ENCODE measurements around the gene CSMD2. TPM values are rescaled to one million over a fixed set of nuclear protein-coding genes. Genes with fewer than 3 reads are reported as not detected.

Gene CSMD2
- polyA plus RNA-seq, 1 of the 3 experiments (the other 2 are of a cell fraction) = not detected

GRCh38 chr1:33979341-33979740, 185.7 kb downstream of the CSMD2 start:
- H3K27ac ChIP-seq (ENCODE audit: low read depth in 2 of 2, low read length in 1 of 2) = no peak overlapping the region
- no peaks in the 10 kb centered on the region for H3K4me1 ChIP-seq (ENCODE audit: control insufficient read depth in 1 of 2, insufficient read depth in 2 of 2, low read depth in 1 of 2, low read length in 1 of 2)
- H3K27me3 ChIP-seq (ENCODE audit: insufficient read depth) = no peaks in the 10 kb centered on the region
- WGBS (ENCODE audit: low lambda C conversion rate) = 48% methylated on average over 3 of the region's 4 CpGs
- TF ChIP-seq, protein P1, sequence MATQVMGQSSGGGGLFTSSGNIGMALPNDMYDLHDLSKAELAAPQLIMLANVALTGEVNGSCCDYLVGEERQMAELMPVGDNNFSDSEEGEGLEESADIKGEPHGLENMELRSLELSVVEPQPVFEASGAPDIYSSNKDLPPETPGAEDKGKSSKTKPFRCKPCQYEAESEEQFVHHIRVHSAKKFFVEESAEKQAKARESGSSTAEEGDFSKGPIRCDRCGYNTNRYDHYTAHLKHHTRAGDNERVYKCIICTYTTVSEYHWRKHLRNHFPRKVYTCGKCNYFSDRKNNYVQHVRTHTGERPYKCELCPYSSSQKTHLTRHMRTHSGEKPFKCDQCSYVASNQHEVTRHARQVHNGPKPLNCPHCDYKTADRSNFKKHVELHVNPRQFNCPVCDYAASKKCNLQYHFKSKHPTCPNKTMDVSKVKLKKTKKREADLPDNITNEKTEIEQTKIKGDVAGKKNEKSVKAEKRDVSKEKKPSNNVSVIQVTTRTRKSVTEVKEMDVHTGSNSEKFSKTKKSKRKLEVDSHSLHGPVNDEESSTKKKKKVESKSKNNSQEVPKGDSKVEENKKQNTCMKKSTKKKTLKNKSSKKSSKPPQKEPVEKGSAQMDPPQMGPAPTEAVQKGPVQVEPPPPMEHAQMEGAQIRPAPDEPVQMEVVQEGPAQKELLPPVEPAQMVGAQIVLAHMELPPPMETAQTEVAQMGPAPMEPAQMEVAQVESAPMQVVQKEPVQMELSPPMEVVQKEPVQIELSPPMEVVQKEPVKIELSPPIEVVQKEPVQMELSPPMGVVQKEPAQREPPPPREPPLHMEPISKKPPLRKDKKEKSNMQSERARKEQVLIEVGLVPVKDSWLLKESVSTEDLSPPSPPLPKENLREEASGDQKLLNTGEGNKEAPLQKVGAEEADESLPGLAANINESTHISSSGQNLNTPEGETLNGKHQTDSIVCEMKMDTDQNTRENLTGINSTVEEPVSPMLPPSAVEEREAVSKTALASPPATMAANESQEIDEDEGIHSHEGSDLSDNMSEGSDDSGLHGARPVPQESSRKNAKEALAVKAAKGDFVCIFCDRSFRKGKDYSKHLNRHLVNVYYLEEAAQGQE (IDR thresholded peaks at IDR 0.05; ENCODE audit: low read depth, low read length) = no peak
- TF ChIP-seq MEF2A (IDR thresholded peaks at IDR 0.05; ENCODE audit: borderline replicate concordance, low read depth) = no peak
- no peak for TF ChIP-seq GABPA (IDR thresholded peaks at IDR 0.05; ENCODE audit: low read depth)
- TF ChIP-seq NFIC (IDR thresholded peaks at IDR 0.05; ENCODE audit: borderline replicate concordance) = no peak
- TF ChIP-seq ELF1 (IDR thresholded peaks at IDR 0.05) = no peak
- no peak for TF ChIP-seq RAD21 (IDR thresholded peaks at IDR 0.05; ENCODE audit: low read length)
- TF ChIP-seq FOXM1 (IDR thresholded peaks at IDR 0.05; ENCODE audit: low read depth) = no peak
- H4K20me1 ChIP-seq (ENCODE audit: insufficient read depth) = no peaks in the 10 kb centered on the region
- POLR2A ChIA-PET = no interaction called here
- H3F3A ChIP-seq (replicated peaks; ENCODE audit: insufficient read depth) = no peaks in the 10 kb centered on the region
- no peaks in the 10 kb centered on the region for H3K9me2 ChIP-seq
- no peak overlapping the region for H2AFZ ChIP-seq (ENCODE audit: low read depth)
- no peak overlapping the region for H3K4me2 ChIP-seq
- H3K36me3 ChIP-seq (replicated peaks in 1 of 2; ENCODE audit: control insufficient read depth in 1 of 2, insufficient read depth in 2 of 2, low read length in 1 of 2) = no peaks in the 10 kb centered on the region
- H3K79me2 ChIP-seq (ENCODE audit: insufficient read depth) = no peaks in the 10 kb centered on the region
- CTCF ChIA-PET = no interaction called here
- no peak for DNase-seq
- H3K9me3 ChIP-seq = no peaks in the 10 kb centered on the region
- H3K9ac ChIP-seq = no peak overlapping the region
- H3K4me3 ChIP-seq (ENCODE audit: low read depth in 2 of 2, low read length in 1 of 2) = no peak overlapping the region

DNA sequence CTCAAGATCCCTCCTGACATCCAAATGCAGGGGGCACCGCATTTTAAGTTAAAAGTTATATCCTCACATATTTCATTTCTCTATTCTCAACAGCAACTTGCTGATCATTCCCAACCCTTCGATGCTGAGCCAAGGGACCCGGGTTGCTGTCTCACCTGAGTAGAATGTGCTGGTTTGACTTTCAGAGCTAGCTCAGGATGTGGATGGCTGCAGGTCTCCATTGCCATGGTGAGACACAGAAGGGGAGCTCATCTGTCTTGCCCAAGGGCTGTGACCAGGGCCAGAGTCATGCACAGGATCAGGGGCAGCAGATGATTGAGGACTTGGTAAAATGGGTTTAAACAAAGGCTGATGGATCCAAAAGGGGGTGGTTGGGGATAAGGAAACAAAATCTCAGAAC, 189.1 kb downstream of the CSMD2 start:
- Histone ChIP-seq H4K20me1 (ENCODE audit: insufficient read depth) (no peaks in the 10 kb centered on the region), H3K4me2 (no peak overlapping the region), H3K4me1 (ENCODE audit: control insufficient read depth in 1 of 2, insufficient read depth in 2 of 2, low read depth in 1 of 2, low read length in 1 of 2) (peaks cover 0 to 13% of the 10 kb centered on the region in 2 experiments; a peak in 1 of 4 replicates), H3F3A (replicated peaks; ENCODE audit: insufficient read depth) (no peaks in the 10 kb centered on the region), H3K79me2 (ENCODE audit: insufficient read depth) (no peaks in the 10 kb centered on the region), H3K27ac (ENCODE audit: low read depth in 2 of 2, low read length in 1 of 2) (no peak overlapping the region), H2AFZ (ENCODE audit: low read depth) (no peak overlapping the region), H3K9ac (no peak overlapping the region), H3K36me3 (replicated peaks in 1 of 2; ENCODE audit: control insufficient read depth in 1 of 2, insufficient read depth in 2 of 2, low read length in 1 of 2) (no peaks in the 10 kb centered on the region), H3K9me3 (no peaks in the 10 kb centered on the region), H3K9me2 (no peaks in the 10 kb centered on the region), H3K4me3 (ENCODE audit: low read depth in 2 of 2, low read length in 1 of 2) (no peak overlapping the region), H3K27me3 (ENCODE audit: insufficient read depth) (no peaks in the 10 kb centered on the region)
- POLR2A ChIA-PET = no interaction called here
- 27% methylated on average over 3 of the region's 3 CpGs for WGBS (ENCODE audit: low lambda C conversion rate)
- no peak for DNase-seq
- TF ChIP-seq CHD2 (IDR thresholded peaks at IDR 0.05; ENCODE audit: low read length, partially characterized antibody) = no peak
- TF ChIP-seq NFIC (IDR thresholded peaks at IDR 0.05; ENCODE audit: borderline replicate concordance) = no peak
- no peak for TF ChIP-seq JUND (IDR thresholded peaks at IDR 0.05)
- TF ChIP-seq RAD21 (IDR thresholded peaks at IDR 0.05; ENCODE audit: low read length) = no peak
- no peak for TF ChIP-seq POLR2AphosphoS5 (IDR thresholded peaks at IDR 0.05; ENCODE audit: low read depth, low read length)
- TF ChIP-seq NRF1 (IDR thresholded peaks at IDR 0.05; ENCODE audit: low read depth, low read length) = no peak
- TF ChIP-seq GATA2 (CRISPR knock-in tag; IDR thresholded peaks at IDR 0.05) = no peak
- no peak for TF ChIP-seq ELF1 (IDR thresholded peaks at IDR 0.05)
- TF ChIP-seq TEAD4 (IDR thresholded peaks at IDR 0.05; ENCODE audit: borderline replicate concordance, insufficient read depth) = no peak
- TF ChIP-seq, protein P1 (IDR thresholded peaks at IDR 0.05; ENCODE audit: low read depth, low read length) = no peak
- TF ChIP-seq EZH2phosphoT487 (IDR thresholded peaks at IDR 0.05; ENCODE audit: borderline replicate concordance, low read depth) = no peak
- no peak for TF ChIP-seq SIN3A (IDR thresholded peaks at IDR 0.05; ENCODE audit: borderline replicate concordance, low read depth, low read length)
- TF ChIP-seq FOXJ3 (CRISPR knock-in tag; IDR thresholded peaks at IDR 0.05) = no peak
- TF ChIP-seq FOSL2 (IDR thresholded peaks at IDR 0.05; ENCODE audit: borderline replicate concordance, low read depth) = no peak
- no peak for TF ChIP-seq GABPA (IDR thresholded peaks at IDR 0.05; ENCODE audit: low read depth)
- TF ChIP-seq, protein P2, sequence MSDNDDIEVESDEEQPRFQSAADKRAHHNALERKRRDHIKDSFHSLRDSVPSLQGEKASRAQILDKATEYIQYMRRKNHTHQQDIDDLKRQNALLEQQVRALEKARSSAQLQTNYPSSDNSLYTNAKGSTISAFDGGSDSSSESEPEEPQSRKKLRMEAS (IDR thresholded peaks at IDR 0.05; ENCODE audit: low read depth) = no peak
- TF ChIP-seq FOXM1 (IDR thresholded peaks at IDR 0.05; ENCODE audit: low read depth) = no peak
- TF ChIP-seq EP300 (IDR thresholded peaks at IDR 0.05; ENCODE audit: borderline replicate concordance in 1 of 2, low read depth in 1 of 2, low read length in 1 of 2) = no peak
- CTCF ChIA-PET = interaction anchor here (1.0 kb wide), 2 partner anchors 9 to 350 kb away, joined by 3 read pairs; no protein-coding TSS in a partner anchor
